IMR-90 (cell line): ENCODE results near the gene GPR107. TPM values are rescaled to one million over a fixed set of nuclear protein-coding genes. Genes with fewer than 3 reads are reported as not detected.

Experiments
- ATAC-seq: fragments of 200-7000 bp; cut with Tn5 transposase; 2 replicates; pipeline ENCODE4 v1.9.1; 2020; ENCODE audit warnings: low read depth, mild to moderate bottlenecking, moderate library complexity
- BruUV-seq: library from RNA; stranded (reverse); fragments of 400-500 nt; replicated peaks from 2 replicates; lab custom pipeline; 2021; lab: Mats Ljungman, UMichigan
- CTCF ChIA-PET: fragments of 300-600 bp; formaldehyde crosslinking; extraction: SDS; loops from one replicate; lab custom pipeline; 2021; ENCODE audit warnings: antibody characterized with exemption; lab: Yijun Ruan, JAX
- POLR2A ChIA-PET: fragments of 300-600 bp; sonication (Branson Sonifier 250); formaldehyde crosslinking; loops from one replicate; lab custom pipeline; 2022; ENCODE audit warnings: antibody characterized with exemption; ENCODE audit not compliant: unreplicated experiment; lab: Charles Lee
- DNase-seq: peaks from one replicate; pipeline ENCODE4 v3.0.0; 2013
- H2AFZ ChIP-seq: replicated peaks from 2 replicates; pipeline ENCODE3; 2013; ENCODE audit warnings: low read length, mild to moderate bottlenecking; ENCODE audit not compliant: poor library complexity
- H2AK5ac ChIP-seq: 2 replicates; pipeline ENCODE4 v1.6.1; 2013; ENCODE audit warnings: low read depth, low read length, inconsistent platforms
- H2AK9ac ChIP-seq: replicated peaks from 2 replicates; pipeline ENCODE3; 2013; ENCODE audit warnings: mild to moderate bottlenecking, low read depth, low read length, moderate library complexity; ENCODE audit not compliant: poor library complexity
- H2BK120ac ChIP-seq: 2 replicates; pipeline ENCODE4 v1.6.1; 2013; ENCODE audit warnings: low read depth, low read length, inconsistent platforms
- H2BK15ac ChIP-seq: 3 replicates; pipeline ENCODE4 v1.6.1; 2013; ENCODE audit warnings: low read depth, low read length, inconsistent platforms
- H2BK20ac ChIP-seq: 2 replicates; pipeline ENCODE4 v1.6.1; 2013; ENCODE audit warnings: low read depth, mild to moderate bottlenecking, inconsistent platforms, low read length, moderate library complexity
- H2BK5ac ChIP-seq: 2 replicates; pipeline ENCODE4 v1.6.1; 2013; ENCODE audit warnings: mild to moderate bottlenecking, low read depth, low read length, inconsistent platforms; ENCODE audit not compliant: poor library complexity, severe bottlenecking
- H3K14ac ChIP-seq: replicated peaks from 2 replicates; pipeline ENCODE4 v1.6.1; 2013; ENCODE audit warnings: low read depth, low read length, inconsistent platforms
- H3K18ac ChIP-seq: 2 replicates; pipeline ENCODE4 v1.6.1; 2013; ENCODE audit warnings: low read depth, low read length, control low read depth
- H3K23ac ChIP-seq: 2 replicates; pipeline ENCODE4 v1.6.1; 2013; ENCODE audit warnings: low read depth, low read length, inconsistent platforms
- H3K27ac ChIP-seq: 2 replicates; pipeline ENCODE4 v1.5.1; 2013; ENCODE audit warnings: mild to moderate bottlenecking, control low read depth, low read length; ENCODE audit not compliant: insufficient read depth
- H3K27me3 ChIP-seq: 2 replicates; pipeline ENCODE4 v1.6.1; 2013; ENCODE audit warnings: low read length; ENCODE audit not compliant: control insufficient read depth, insufficient read depth
- H3K36me3 ChIP-seq: 2 replicates; pipeline ENCODE4 v1.6.1; 2013; ENCODE audit warnings: low read length, mixed read lengths; ENCODE audit not compliant: control insufficient read depth, insufficient read depth
- H3K4ac ChIP-seq: 2 replicates; pipeline ENCODE4 v1.6.1; 2013; ENCODE audit warnings: low read depth, low read length, inconsistent platforms
- H3K4me1 ChIP-seq: 2 replicates; pipeline ENCODE4 v1.6.1; 2013; ENCODE audit warnings: low read length, mixed read lengths; ENCODE audit not compliant: control insufficient read depth, insufficient read depth
- H3K4me2 ChIP-seq: 2 replicates; pipeline ENCODE4 v1.6.1; 2013; ENCODE audit warnings: low read depth, mild to moderate bottlenecking, control low read depth, low read length, moderate library complexity
- H3K4me3 ChIP-seq: 2 replicates; pipeline ENCODE4 v1.5.1; 2013; ENCODE audit warnings: low read depth, mild to moderate bottlenecking, control low read depth, low read length, moderate library complexity; ENCODE audit not compliant: insufficient read depth
- H3K56ac ChIP-seq: 2 replicates; pipeline ENCODE4 v1.6.1; 2013; ENCODE audit warnings: low read length, inconsistent platforms; ENCODE audit not compliant: insufficient read depth; ENCODE audit errors: extremely low read depth
- H3K79me1 ChIP-seq, 2 experiments: 2 replicates each; pipeline ENCODE4 v1.6.1; 2013; ENCODE audit warnings: low read length in 2 of 2, inconsistent platforms in 1 of 2, low read depth in 1 of 2
- H3K9ac ChIP-seq: 2 replicates; pipeline ENCODE4 v1.6.1; 2013; ENCODE audit warnings: low read depth, low read length, control low read depth
- H3K9me1 ChIP-seq: 2 replicates; pipeline ENCODE4 v1.6.1; 2013; ENCODE audit warnings: low read length, inconsistent platforms; ENCODE audit not compliant: insufficient read depth
- H3K9me3 ChIP-seq: 2 replicates; pipeline ENCODE4 v1.6.1; 2013; ENCODE audit warnings: low read length; ENCODE audit not compliant: control insufficient read depth, insufficient read depth
- H4K20me1 ChIP-seq: 2 replicates; pipeline ENCODE4 v1.6.1; 2013; ENCODE audit warnings: low read length, inconsistent platforms; ENCODE audit not compliant: insufficient read depth
- H4K5ac ChIP-seq: 2 replicates; pipeline ENCODE4 v1.6.1; 2013; ENCODE audit warnings: mild to moderate bottlenecking, low read depth, low read length, control low read depth
- H4K8ac ChIP-seq, 2 experiments: 2 replicates each; pipeline ENCODE4 v1.6.1; 2013; ENCODE audit warnings: low read depth in 2 of 2, low read length in 2 of 2, control low read depth in 1 of 2, inconsistent platforms in 1 of 2
- H4K91ac ChIP-seq: 2 replicates; pipeline ENCODE4 v1.6.1; 2013; ENCODE audit warnings: low read depth, low read length, inconsistent platforms; ENCODE audit not compliant: insufficient read depth
- BHLHE40 ChIP-seq: fragments of 150-350 bp; IDR thresholded peaks from 2 replicates; pipeline ENCODE4 v1.6.1; 2016; ENCODE audit warnings: mild to moderate bottlenecking, low read depth, low read length
- CEBPB ChIP-seq: IDR thresholded peaks from 2 replicates; pipeline ENCODE4 v1.6.1; 2012; ENCODE audit warnings: low read depth, low read length, improper control_type of control experiment
- CHD1 ChIP-seq: IDR thresholded peaks from 2 replicates; pipeline ENCODE4 v1.6.1; 2012; ENCODE audit warnings: low read depth, low read length, improper control_type of control experiment
- FOS ChIP-seq: fragments of 150-350 bp; IDR thresholded peaks from 2 replicates; pipeline ENCODE4 v1.6.1; 2016; ENCODE audit warnings: low read depth, low read length
- MAFK ChIP-seq: IDR thresholded peaks from 2 replicates; pipeline ENCODE4 v1.6.1; 2012; ENCODE audit warnings: low read depth, low read length, improper control_type of control experiment
- MAZ ChIP-seq: IDR thresholded peaks from 2 replicates; pipeline ENCODE4 v1.6.1; 2012; ENCODE audit warnings: low read depth, mild to moderate bottlenecking, low read length, improper control_type of control experiment, moderate library complexity, borderline replicate concordance
- MXI1 ChIP-seq: IDR thresholded peaks from 2 replicates; pipeline ENCODE4 v1.6.1; 2012; ENCODE audit warnings: low read depth, mild to moderate bottlenecking, low read length, moderate library complexity, borderline replicate concordance
- NFE2L2 ChIP-seq: fragments of 150-350 bp; IDR thresholded peaks from 2 replicates; pipeline ENCODE4 v1.6.1; 2016; ENCODE audit warnings: low read depth, mild to moderate bottlenecking, low read length
- RAD21 ChIP-seq: IDR thresholded peaks from 2 replicates; pipeline ENCODE4 v1.6.1; 2012; ENCODE audit warnings: low read length, improper control_type of control experiment
- RFX5 ChIP-seq: IDR thresholded peaks from 2 replicates; pipeline ENCODE4 v1.8.0; 2012; ENCODE audit warnings: low read depth, mild to moderate bottlenecking, low read length, moderate library complexity
- SMC3 ChIP-seq: fragments of 150-350 bp; IDR thresholded peaks from 2 replicates; pipeline ENCODE4 v1.6.1; 2016; ENCODE audit warnings: low read depth, mild to moderate bottlenecking, antibody characterized with exemption, low read length, moderate library complexity
- USF2 ChIP-seq: fragments of 150-350 bp; IDR thresholded peaks from 2 replicates; pipeline ENCODE4 v1.6.1; 2017; ENCODE audit warnings: mild to moderate bottlenecking, antibody characterized with exemption, low read length, low read depth
- WGBS, 2 experiments: methylation state at CpG; one replicate each; pipeline versions ENCODE4 v1.1.5 to v1.1.7; 2013; ENCODE audit warnings: missing lambda C conversion rate in 2 of 2; ENCODE audit not compliant: insufficient read length in 1 of 2; ENCODE audit errors: extremely low coverage in 2 of 2; 5-methylcytosine and 5-hydroxymethylcytosine counted together
- dilution Hi-C: fragments of 300-500 bp; cut with HindIII; formaldehyde crosslinking; loops from one replicate; pipeline ENCODE4 v1.14.3; 2018; ENCODE audit warnings: low sequenced_read_pairs; ENCODE audit not compliant: unreplicated experiment
- in situ Hi-C: fragments of 300-500 bp; cut with MboI; formaldehyde crosslinking; loops from 3 replicates; pipeline ENCODE4 v1.14.3; 2019; ENCODE audit warnings: low sequenced_read_pairs, inconsistent platforms, mixed read lengths
- intact Hi-C: fragments of 100-400 bp; cut with micrococcal nuclease; formaldehyde crosslinking; loops from 2 replicates; pipeline ENCODE4 v1.10.0; 2022
- polyA plus RNA-seq, 3 experiments: library from polyadenylated mRNA; depleted of rRNA; stranded (reverse); fragments of >200 nt; gene quantifications; 2 replicates each; pipeline ENCODE4 v1.2.3, GENCODE V29; 2012; ENCODE audit warnings: low replicate concordance in 1 of 3
- total RNA-seq: library from RNA; depleted of rRNA; stranded (reverse); fragments of >200 nt; gene quantifications from 2 replicates; pipeline ENCODE4 v1.2.3, GENCODE V29; 2012
- TF ChIP-seq, protein P1 (sequence below): fragments of 150-350 bp; IDR thresholded peaks from 2 replicates; pipeline ENCODE4 v1.6.1; 2016; ENCODE audit warnings: low read depth, mild to moderate bottlenecking, low read length, moderate library complexity, borderline replicate concordance

Gene GPR107
- total and polyA plus RNA-seq, 2 of the 4 experiments (the other 2 are of a cell fraction) = 16.7 to 21.6 TPM

GRCh38 chr9:130180516-130180915, 126.8 kb downstream of the GPR107 start:
- no peak overlapping the region for H3K18ac ChIP-seq
- H3K4me1 ChIP-seq = peaks cover 18% of the 10 kb centered on the region
- H3K4me3 ChIP-seq = no peak overlapping the region
- H3K9ac ChIP-seq = no peak overlapping the region
- WGBS, 2 experiments = 86% methylated on average over 4 of the region's 12 CpGs; no CpG with 5 or more reads in 1 of the 2 experiments
- no peaks in the 10 kb centered on the region for H3K27me3 ChIP-seq
- no peak overlapping the region for H3K4me2 ChIP-seq
- H2AK5ac ChIP-seq = no peak overlapping the region
- no peak overlapping the region for H2AK9ac ChIP-seq
- BruUV-seq = no TSS peak
- ChIA-PET POLR2A (no interaction called here), CTCF (no interaction called here)
- ATAC-seq = no peak
- H3K14ac ChIP-seq = no peak overlapping the region
- H4K8ac ChIP-seq = no peak overlapping the region
- no peak overlapping the region for H3K4ac ChIP-seq
- H4K91ac ChIP-seq = no peak overlapping the region
- H3K9me1 ChIP-seq = peaks cover 28% of the 10 kb centered on the region
- H2AFZ ChIP-seq = no peak overlapping the region
- H3K36me3 ChIP-seq = peaks cover 14% of the 10 kb centered on the region
- peaks cover 53% of the 10 kb centered on the region for H4K20me1 ChIP-seq
- TF ChIP-seq BHLHE40 (no peak), MAZ (no peak), USF2 (no peak), SMC3 (no peak), MXI1 (no peak), RAD21 (no peak), CEBPB (no peak), RFX5 (no peak), FOS (no peak), MAFK (no peak), NFE2L2 (no peak), CHD1 (no peak)
- TF ChIP-seq, protein P1, sequence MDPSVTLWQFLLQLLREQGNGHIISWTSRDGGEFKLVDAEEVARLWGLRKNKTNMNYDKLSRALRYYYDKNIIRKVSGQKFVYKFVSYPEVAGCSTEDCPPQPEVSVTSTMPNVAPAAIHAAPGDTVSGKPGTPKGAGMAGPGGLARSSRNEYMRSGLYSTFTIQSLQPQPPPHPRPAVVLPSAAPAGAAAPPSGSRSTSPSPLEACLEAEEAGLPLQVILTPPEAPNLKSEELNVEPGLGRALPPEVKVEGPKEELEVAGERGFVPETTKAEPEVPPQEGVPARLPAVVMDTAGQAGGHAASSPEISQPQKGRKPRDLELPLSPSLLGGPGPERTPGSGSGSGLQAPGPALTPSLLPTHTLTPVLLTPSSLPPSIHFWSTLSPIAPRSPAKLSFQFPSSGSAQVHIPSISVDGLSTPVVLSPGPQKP = no peak
- dilution Hi-C loops (no loop called here), in situ Hi-C loops (no loop called here), intact Hi-C loops (loop anchor here (5.0 kb wide), 1 partner anchor 42 kb away; no protein-coding TSS in a partner anchor)
- H3K23ac ChIP-seq = no peak overlapping the region
- no peak overlapping the region for H2BK5ac ChIP-seq
- no peak overlapping the region for H2BK20ac ChIP-seq
- no peak overlapping the region for H3K56ac ChIP-seq
- H3K27ac ChIP-seq = no peak overlapping the region
- no peak for DNase-seq
- no peaks in the 10 kb centered on the region for H3K9me3 ChIP-seq
- no peak overlapping the region for H4K5ac ChIP-seq
- no peak overlapping the region for H2BK120ac ChIP-seq
- no peak overlapping the region for H2BK15ac ChIP-seq
- H3K79me1 ChIP-seq = peaks cover 23 to 79% of the 10 kb centered on the region in 2 experiments
